ENCODE data around the gene CCNY. TPM values are rescaled to one million over a fixed set of nuclear protein-coding genes. Genes with fewer than 3 reads are reported as not detected.

The CCNY gene
- total RNA-seq, 4 donors from 2014 or later = 22.4 to 35.1 (median 29.9) TPM

GRCh38 chr10:35447693-35448407 lies 111.5 kb downstream of the CCNY start:
- Histone ChIP-seq H3K4me3 (no peak overlapping the region), H3K4me1 (peaks cover 61% of the 10 kb centered on the region), H3K27ac (peak overlapping the region; percentile 69), H3K36me3 (no peaks in the 10 kb centered on the region), H3K9me3 (peaks cover 18% of the 10 kb centered on the region), H3K27me3 (no peaks in the 10 kb centered on the region)
- 11% methylated on average over 14 of the region's 14 CpGs for WGBS
- no peak for DNase-seq (ENCODE audit: low spot score in 2 of 2)
- TF ChIP-seq EP300 (IDR thresholded peaks at IDR 0.05) (no peak), CTCF (IDR thresholded peaks at IDR 0.05) (no peak), POLR2A (IDR thresholded peaks at IDR 0.05) (no peak), POLR2AphosphoS5 (IDR thresholded peaks at IDR 0.05) (no peak)

DNA sequence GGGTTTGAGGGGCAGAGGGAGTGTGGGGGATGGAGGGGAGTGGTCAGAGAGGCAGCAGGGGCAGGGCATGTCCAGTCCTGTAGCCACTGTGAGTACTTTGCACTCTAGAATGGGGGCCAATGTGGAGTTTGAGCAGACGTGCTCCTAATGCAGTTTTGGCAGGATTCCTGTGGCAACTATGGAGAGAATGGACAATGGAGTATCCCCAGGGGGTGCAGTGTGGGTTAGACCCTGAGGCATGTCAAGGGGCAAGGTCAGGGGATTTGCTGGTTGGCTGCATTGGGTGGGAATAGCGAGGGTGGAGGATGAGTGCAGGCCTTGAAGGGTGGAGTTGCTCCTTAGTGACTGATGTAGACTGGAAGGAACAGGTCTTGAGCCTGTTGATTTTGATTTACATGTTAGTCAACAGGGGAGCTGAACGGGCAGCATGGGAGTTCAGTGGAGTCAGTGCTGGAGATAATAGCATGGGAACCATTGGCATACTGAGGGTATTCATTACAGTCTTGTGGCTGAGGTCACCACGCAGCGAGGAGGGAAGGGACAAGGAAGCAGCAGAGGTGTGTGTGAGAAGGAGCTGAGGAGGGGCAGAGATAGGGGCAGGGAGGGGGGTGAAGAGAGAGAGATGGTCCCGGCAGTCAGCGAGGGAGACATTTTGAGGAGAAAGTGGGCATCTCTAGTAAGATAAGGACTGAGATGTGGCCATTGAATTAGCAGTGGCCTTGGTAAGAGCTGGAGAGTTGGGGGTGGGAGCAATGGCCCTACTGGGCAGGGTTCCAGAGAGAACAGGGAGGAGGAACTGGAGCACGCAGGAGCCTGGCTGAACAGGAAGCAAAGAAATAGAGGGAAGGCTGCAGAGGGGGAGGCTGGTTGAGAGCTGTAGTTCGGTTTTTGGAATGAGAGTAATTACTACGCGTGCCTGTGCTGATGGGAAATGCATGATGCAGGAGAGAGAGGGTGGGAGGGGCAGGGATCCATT lies 112.7 kb downstream of the CCNY start:
- whole genome bisulfite sequencing = 75% methylated on average over 11 of the region's 11 CpGs
- no peaks in the 10 kb centered on the region for H3K27me3 ChIP-seq
- no peaks in the 10 kb centered on the region for H3K36me3 ChIP-seq
- H3K4me3 ChIP-seq = no peak overlapping the region
- no peak for DNase-seq (ENCODE audit: low spot score in 2 of 2)
- TF ChIP-seq POLR2AphosphoS5 (IDR thresholded peaks at IDR 0.05) = no peak
- peaks cover 72% of the 10 kb centered on the region for H3K4me1 ChIP-seq
- peaks cover 10% of the 10 kb centered on the region for H3K9me3 ChIP-seq
- H3K27ac ChIP-seq = peak overlapping the region; percentile 69

DNA sequence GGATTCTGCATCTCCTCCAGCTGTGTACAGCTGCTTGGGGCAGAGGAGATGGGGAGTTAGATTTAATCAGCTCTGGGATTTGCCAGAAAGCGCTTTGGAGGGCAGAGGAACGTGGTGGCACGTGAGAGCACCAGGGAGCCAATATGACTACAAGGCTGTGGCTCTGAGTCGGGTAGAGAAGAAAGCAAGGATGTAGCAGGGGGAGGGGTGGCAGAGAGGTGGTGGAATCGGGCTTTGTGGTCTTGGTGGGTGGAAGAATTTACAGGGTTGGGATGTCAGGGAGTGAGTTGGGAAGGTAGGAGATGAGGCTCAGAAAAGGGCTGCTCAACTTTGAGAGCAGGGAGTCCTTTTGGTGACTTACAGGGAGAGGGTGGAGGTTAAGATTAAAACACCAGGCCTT lies 113.6 kb downstream of the CCNY start:
- H3K36me3 ChIP-seq = no peaks in the 10 kb centered on the region
- 86% methylated on average over 5 of the region's 5 CpGs for WGBS
- peaks cover 82% of the 10 kb centered on the region for H3K4me1 ChIP-seq
- peaks cover 2% of the 10 kb centered on the region for H3K9me3 ChIP-seq
- H3K27ac ChIP-seq = no peak overlapping the region
- H3K27me3 ChIP-seq = no peaks in the 10 kb centered on the region
- DNase-seq (ENCODE audit: low spot score in 2 of 2) = no peak
- no peak overlapping the region for H3K4me3 ChIP-seq
- TF ChIP-seq CTCF (IDR thresholded peaks at IDR 0.05) (no peak), POLR2A (IDR thresholded peaks at IDR 0.05) (no peak), POLR2AphosphoS5 (IDR thresholded peaks at IDR 0.05) (no peak), EP300 (IDR thresholded peaks at IDR 0.05) (no peak)

- Histone ChIP-seq H3K27ac (peak overlapping the region; percentile 7), H3K9me3 (no peaks in the 10 kb centered on the region), H3K4me1 (peaks cover 76% of the 10 kb centered on the region), H3K4me3 (no peak overlapping the region), H3K36me3 (no peaks in the 10 kb centered on the region), H3K27me3 (no peaks in the 10 kb centered on the region)
- WGBS = 82% methylated on average over 8 of the region's 8 CpGs
- DNase-seq (ENCODE audit: low spot score in 2 of 2) = no peak
- no peak for TF ChIP-seq POLR2A (IDR thresholded peaks at IDR 0.05)
- no peak for TF ChIP-seq EP300 (IDR thresholded peaks at IDR 0.05)
- TF ChIP-seq POLR2AphosphoS5 (IDR thresholded peaks at IDR 0.05) = no peak
- TF ChIP-seq CTCF (IDR thresholded peaks at IDR 0.05) = no peak
These were observed 115.1 kb downstream of the CCNY start for GRCh38 chr10:35451151-35452016.

GRCh38 chr10:35452171-35452570 lies 115.9 kb downstream of the CCNY start:
- 78% methylated on average over 1 of the region's 1 CpG for WGBS
- Histone ChIP-seq H3K27ac (no peak overlapping the region), H3K4me1 (peaks cover 72% of the 10 kb centered on the region), H3K27me3 (no peaks in the 10 kb centered on the region), H3K9me3 (no peaks in the 10 kb centered on the region), H3K4me3 (no peak overlapping the region), H3K36me3 (no peaks in the 10 kb centered on the region)
- DNase-seq (ENCODE audit: low spot score in 2 of 2) = no peak
- TF ChIP-seq CTCF (IDR thresholded peaks at IDR 0.05) = no peak
- TF ChIP-seq EP300 (IDR thresholded peaks at IDR 0.05) = no peak
- no peak for TF ChIP-seq POLR2A (IDR thresholded peaks at IDR 0.05)
- TF ChIP-seq POLR2AphosphoS5 (IDR thresholded peaks at IDR 0.05) = no peak

Measured in suprapubic skin (tissue), 4 donors.